Motor neuron (in vitro differentiated cells): ENCODE data around the gene PCDH9. TPM values are rescaled to one million over a fixed set of nuclear protein-coding genes. Genes with fewer than 3 reads are reported as not detected.

Experiments
- ATAC-seq, 8 experiments: fragments of 200-7000 bp; cut with Tn5 transposase; replicated peaks in 6 of 8; 2 replicates each; pipeline ENCODE4 v1.8.0; 2021; ENCODE audit warnings: mild to moderate bottlenecking in 8 of 8, moderate library complexity in 8 of 8
- H3K27ac ChIP-seq, 2 donors: fragments of 250-450 bp; sonication (Bioruptor Pico); 2 replicates each; pipeline ENCODE4 v1.9.0; 2021; ENCODE audit warnings: antibody characterized with exemption in 2 of 2, mild to moderate bottlenecking in 2 of 2, moderate library complexity in 1 of 2
- H3K4me1 ChIP-seq, 2 donors: fragments of 250-450 bp; sonication (Bioruptor Pico); replicated peaks in 1 of 2; 2 replicates each; pipeline ENCODE4 v1.6.1; 2021; ENCODE audit warnings: antibody characterized with exemption in 2 of 2, mild to moderate bottlenecking in 2 of 2, moderate library complexity in 1 of 2
- H3K4me3 ChIP-seq, 5 donors: fragments of 250-450 bp; sonication (Bioruptor Pico); 2 replicates each; pipeline ENCODE4 v1.9.0; 2021; ENCODE audit warnings: antibody characterized with exemption in 5 of 5, mild to moderate bottlenecking in 5 of 5, moderate library complexity in 4 of 5
- WGBS, 10 experiments: fragments of 450-650 bp; shearing (Covaris generic); methylation state at CpG; one replicate each; pipeline ENCODE4 v1.0.0; 2022; 5-methylcytosine and 5-hydroxymethylcytosine counted together
- in situ Hi-C, 9 experiments: fragments of 400-800 bp; cut with MboI; loops; one replicate each; pipeline ENCODE4 v1.15.0; 2021; ENCODE audit warnings: low sequenced_read_pairs in 9 of 9, low pct_unique_long_range_greater_than_20kb in 2 of 9; ENCODE audit not compliant: unreplicated experiment in 9 of 9
- total RNA-seq, 8 experiments: library from RNA; unstranded; fragments of 300-600 nt; gene quantifications; 2 replicates each; pipeline versions ENCODE4 v1.2.3 to v1.2.4, GENCODE V29; 2022

Gene PCDH9
- total RNA-seq, 8 experiments from 2014 or later = 0.51 to 201 (median 64.7) TPM

DNA sequence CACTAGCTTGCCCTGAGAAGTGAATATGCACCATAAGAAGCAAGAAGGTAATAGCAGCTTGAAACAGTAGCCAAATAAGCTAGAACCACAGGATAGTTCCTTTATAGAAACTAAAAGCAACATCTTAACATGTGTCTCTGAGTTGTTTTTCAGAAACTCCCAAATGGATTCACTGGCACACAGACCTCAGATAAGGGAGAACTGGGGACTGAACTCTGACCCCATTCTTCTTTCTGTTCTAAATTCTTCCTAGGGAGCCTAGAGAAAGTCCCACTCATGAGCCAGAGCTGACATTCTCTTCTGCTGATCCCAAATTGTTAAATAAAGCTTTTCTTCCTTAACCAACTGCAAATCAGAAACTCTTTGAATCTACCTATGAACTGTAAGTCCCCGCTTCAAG is 146.1 kb downstream of the PCDH9 start:
- Histone ChIP-seq H3K4me3 (no peak overlapping the region), H3K27ac (no peak overlapping the region), H3K4me1 (peaks cover 3% of the 10 kb centered on the region in 2 donors)
- WGBS, 10 experiments = 43 to 100% (median 100%) methylated on average over 1 of the region's 1 CpG; no CpG with 5 or more reads in 5 of the 10 experiments
- no peak for ATAC-seq
- in situ Hi-C loops = loop anchor here in 1 of 9 experiments (25.0 kb wide), 1 partner anchor 128 kb away; no protein-coding TSS in a partner anchor

- WGBS, 10 experiments = 14 to 100% (median 70%) methylated on average over 1 to 2 of the region's 2 CpGs
- in situ Hi-C loops = loop anchor here in 1 of 9 experiments (25.0 kb wide), 1 partner anchor 129 kb away; no protein-coding TSS in a partner anchor
- peak in 1 of 8 experiments; percentile 50 for ATAC-seq
- Histone ChIP-seq H3K27ac (no peak overlapping the region), H3K4me3 (no peak overlapping the region), H3K4me1 (peaks cover 3% of the 10 kb centered on the region in 2 donors)
Observed at GRCh38 chr13:67083519-67083918, 146.6 kb downstream of the PCDH9 start.

DNA sequence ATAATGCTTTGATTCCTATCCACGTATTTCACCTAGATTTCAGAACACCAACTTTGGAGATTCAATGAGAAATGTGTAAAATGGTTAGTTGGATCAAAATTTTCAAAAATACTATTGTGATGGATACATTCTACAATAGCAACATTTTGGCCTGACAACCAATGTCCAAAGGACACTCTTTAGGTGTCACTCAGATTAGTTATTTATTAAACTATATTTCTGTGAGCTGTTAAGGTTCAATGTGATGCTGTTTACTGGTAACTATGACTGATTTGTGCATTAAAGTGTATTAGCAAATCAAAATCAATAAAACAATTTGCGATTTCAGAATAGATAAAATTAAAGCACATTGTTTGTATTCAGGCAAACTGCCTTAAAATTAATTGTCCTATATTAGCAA is 149.8 kb downstream of the PCDH9 start:
- H3K27ac ChIP-seq = no peak overlapping the region
- no peak overlapping the region for H3K4me3 ChIP-seq
- in situ Hi-C loops = loop anchor here in 1 of 9 experiments (25.0 kb wide), 1 partner anchor 132 kb away; no protein-coding TSS in a partner anchor
- ATAC-seq = no peak
- no peaks in the 10 kb centered on the region for H3K4me1 ChIP-seq
- 13 to 100% (median 100%) methylated on average over 1 to 2 of the region's 2 CpGs for WGBS, 10 experiments

GRCh38 chr13:67078062-67078461 is 152.1 kb downstream of the PCDH9 start:
- no peak for ATAC-seq
- Histone ChIP-seq H3K4me3 (no peak overlapping the region), H3K27ac (no peak overlapping the region), H3K4me1 (no peaks in the 10 kb centered on the region)
- in situ Hi-C loops = loop anchor here in 1 of 9 experiments (25.0 kb wide), 1 partner anchor 134 kb away; no protein-coding TSS in a partner anchor
- WGBS, 10 experiments = 20 to 100% (median 85%) methylated on average over 1 to 5 of the region's 5 CpGs; no CpG with 5 or more reads in 2 of the 10 experiments

- Histone ChIP-seq H3K4me1 (no peaks in the 10 kb centered on the region), H3K27ac (no peak overlapping the region), H3K4me3 (no peak overlapping the region)
- ATAC-seq = no peak
- in situ Hi-C loops = loop anchor here in 1 of 9 experiments (25.0 kb wide), 1 partner anchor 135 kb away; no protein-coding TSS in a partner anchor
Observed at GRCh38 chr13:67077132-67077531, 153.0 kb downstream of the PCDH9 start.

DNA sequence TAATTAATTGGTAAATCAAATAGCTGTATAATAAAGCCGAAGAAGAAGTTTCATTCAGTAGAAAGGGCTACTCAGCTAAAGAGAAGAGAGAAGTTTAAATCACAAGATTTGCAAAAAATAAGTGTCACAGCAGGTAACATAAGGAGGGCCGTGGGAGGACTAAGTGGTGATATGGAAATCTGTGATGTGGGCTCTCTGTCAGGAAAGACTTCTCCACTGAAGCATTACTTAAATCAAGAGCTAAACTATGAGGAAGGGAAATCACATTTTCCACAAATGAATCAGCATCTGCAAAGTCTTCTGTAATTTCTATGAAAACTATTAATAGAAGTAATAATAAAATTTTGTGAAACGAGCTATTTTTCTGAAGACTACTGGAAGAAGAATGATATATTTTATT is 153.8 kb downstream of the PCDH9 start:
- Histone ChIP-seq H3K4me3 (no peak overlapping the region), H3K27ac (no peak overlapping the region), H3K4me1 (no peaks in the 10 kb centered on the region)
- in situ Hi-C loops = loop anchor here in 1 of 9 experiments (25.0 kb wide), 1 partner anchor 136 kb away; no protein-coding TSS in a partner anchor
- ATAC-seq = no peak
- WGBS, 10 experiments = 19 to 100% (median 81%) methylated on average over 1 to 3 of the region's 3 CpGs

DNA sequence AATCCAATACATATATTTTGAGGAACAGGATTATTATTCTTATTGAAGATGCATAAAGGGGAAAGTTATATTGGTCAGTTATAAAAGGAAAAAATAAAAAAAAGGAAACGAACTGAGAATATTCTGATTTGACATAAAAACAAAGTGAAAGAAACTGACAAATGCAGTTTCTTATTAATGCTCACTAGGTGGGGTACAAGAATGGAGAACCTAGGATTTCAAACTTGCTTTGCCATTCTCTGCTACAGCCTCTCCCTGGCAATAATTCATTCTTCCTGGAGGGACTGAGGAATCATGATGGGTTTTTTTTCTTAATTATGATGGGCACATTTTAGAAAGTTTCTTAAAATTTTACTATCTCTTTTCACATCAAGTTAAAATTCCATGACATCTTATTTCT is 154.9 kb downstream of the PCDH9 start:
- ATAC-seq = peak in 1 of 8 experiments; percentile 16
- 0 to 91% (median 69%) methylated on average over 1 of the region's 1 CpG for WGBS, 10 experiments
- Histone ChIP-seq H3K4me1 (no peaks in the 10 kb centered on the region), H3K27ac (no peak overlapping the region), H3K4me3 (no peak overlapping the region)
- in situ Hi-C loops = loop anchor here in 1 of 9 experiments (25.0 kb wide), 1 partner anchor 137 kb away; no protein-coding TSS in a partner anchor

DNA sequence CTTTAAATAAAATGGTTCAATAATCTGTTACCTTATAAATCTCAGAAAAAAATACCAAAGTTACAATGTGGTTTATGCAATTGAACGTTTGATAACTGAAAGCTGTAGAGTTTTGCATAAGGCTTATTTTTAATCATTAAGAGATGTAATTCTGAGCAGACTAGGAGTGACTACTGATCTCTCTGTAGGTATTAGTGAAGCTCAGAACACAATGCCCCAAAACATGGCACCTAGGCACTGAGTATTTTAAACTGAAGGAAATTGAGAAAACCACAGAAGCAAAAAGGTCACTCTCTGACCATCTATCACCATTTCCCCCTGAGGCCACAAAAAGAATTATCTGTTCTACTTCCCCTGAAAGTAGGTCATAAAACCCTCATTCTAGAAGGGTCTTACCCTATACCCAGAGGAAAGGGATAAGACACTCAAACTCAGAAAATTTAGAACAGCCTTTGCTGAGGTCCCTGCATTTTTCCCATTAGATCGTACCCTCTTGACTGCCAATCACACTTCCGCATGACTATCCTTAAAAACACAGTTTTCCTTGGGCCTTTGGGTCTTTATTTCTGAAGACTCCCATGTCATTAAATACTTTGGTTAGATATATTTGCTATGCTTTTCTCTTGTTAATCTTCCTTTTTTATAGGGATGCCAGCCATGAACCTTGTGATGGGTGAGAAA is 158.1 kb downstream of the PCDH9 start:
- in situ Hi-C loops = no loop called here
- 40 to 100% (median 86%) methylated on average over 1 to 3 of the region's 3 CpGs for WGBS, 10 experiments
- no peak for ATAC-seq
- Histone ChIP-seq H3K4me1 (no peaks in the 10 kb centered on the region), H3K4me3 (no peak overlapping the region), H3K27ac (no peak overlapping the region)

GRCh38 chr13:67070306-67070705 is 159.8 kb downstream of the PCDH9 start:
- no peaks in the 10 kb centered on the region for H3K4me1 ChIP-seq
- no peak overlapping the region for H3K4me3 ChIP-seq
- H3K27ac ChIP-seq = no peak overlapping the region
- no peak for ATAC-seq
- in situ Hi-C loops = no loop called here

DNA sequence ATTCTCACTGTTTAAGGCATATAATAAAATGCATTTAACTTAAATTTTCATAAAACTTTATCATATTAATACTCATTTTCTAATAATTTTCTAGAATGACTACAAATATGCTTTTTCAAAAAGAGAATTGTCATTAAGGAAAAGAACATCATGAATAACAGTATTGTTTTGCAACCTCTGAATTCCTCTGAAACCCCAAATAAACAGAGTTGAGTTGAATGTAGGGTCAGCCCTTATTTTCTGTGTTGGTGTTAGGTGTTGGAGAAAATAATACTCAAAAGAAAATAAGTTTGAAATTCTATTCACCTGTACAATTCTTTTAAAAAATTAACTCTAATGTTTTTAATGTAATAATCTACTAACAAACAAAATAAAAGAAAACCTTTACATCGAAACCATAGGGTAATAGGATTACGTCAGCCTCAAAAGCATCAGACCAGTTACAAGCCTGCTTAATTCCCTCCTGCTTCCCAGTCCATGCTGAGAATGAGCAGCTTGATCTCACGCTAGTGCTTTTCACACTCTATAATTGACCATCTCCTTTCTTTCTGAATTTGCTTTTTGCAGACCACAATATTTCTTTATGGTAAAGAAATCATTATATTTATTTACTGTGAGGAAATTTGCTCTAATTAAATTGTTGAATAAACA is 160.9 kb downstream of the PCDH9 start:
- Histone ChIP-seq H3K4me3 (no peak overlapping the region), H3K4me1 (no peaks in the 10 kb centered on the region), H3K27ac (no peak overlapping the region)
- ATAC-seq = peak in 2 of 8 experiments; percentile 33 to 58
- 47 to 90% (median 77%) methylated on average over 2 to 3 of the region's 3 CpGs; no CpG with 5 or more reads in 1 of the 10 experiments for WGBS, 10 experiments
- in situ Hi-C loops = no loop called here

DNA sequence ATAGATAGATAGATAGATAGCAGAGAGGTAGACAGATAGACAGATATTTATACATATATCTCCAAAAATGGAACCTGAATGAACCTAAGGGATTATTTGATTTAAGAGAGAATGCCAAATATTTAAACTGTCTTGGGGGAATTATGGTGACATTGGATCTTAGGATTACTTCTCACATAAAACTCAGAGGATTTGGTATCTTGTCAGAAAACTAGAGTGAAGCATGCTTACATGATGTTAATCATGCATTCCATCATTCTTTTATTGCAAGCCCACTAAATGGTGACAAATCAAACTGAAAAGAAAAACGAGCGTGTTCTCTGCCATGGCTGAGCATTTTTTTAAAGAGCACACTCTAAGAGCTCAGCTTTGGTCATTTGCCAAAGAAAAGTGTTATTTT is 165.2 kb downstream of the PCDH9 start:
- in situ Hi-C loops = no loop called here
- Histone ChIP-seq H3K27ac (no peak overlapping the region), H3K4me3 (no peak overlapping the region), H3K4me1 (no peaks in the 10 kb centered on the region)
- 27 to 89% (median 62%) methylated on average over 2 of the region's 2 CpGs; no CpG with 5 or more reads in 2 of the 10 experiments for WGBS, 10 experiments
- ATAC-seq = no peak

- 20 to 96% (median 86%) methylated on average over 2 to 3 of the region's 3 CpGs; no CpG with 5 or more reads in 5 of the 10 experiments for WGBS, 10 experiments
- H3K4me1 ChIP-seq = no peaks in the 10 kb centered on the region
- ATAC-seq = peak in 1 of 8 experiments; percentile 41
- in situ Hi-C loops = no loop called here
- no peak overlapping the region for H3K4me3 ChIP-seq
- H3K27ac ChIP-seq = no peak overlapping the region
Observed at GRCh38 chr13:67063036-67063435, 167.1 kb downstream of the PCDH9 start.

DNA sequence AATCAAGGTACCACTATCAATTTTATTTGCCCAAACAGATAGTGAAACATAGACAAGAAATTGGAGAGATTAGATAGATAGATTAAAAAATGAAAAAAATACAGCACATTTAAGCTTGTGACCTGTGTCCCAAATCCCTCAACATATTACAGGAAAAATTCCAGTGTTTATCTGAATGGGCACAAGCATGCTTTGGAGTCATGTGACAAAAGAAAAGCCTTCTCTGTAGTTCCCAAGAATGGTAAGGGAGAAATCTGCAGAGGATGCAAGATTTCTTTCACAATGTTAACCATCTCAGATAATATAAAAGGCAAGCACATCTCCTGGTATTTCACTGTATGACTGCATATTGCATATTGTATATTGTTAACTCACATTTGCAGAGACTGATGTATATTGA is 168.0 kb downstream of the PCDH9 start:
- no peak for ATAC-seq
- no peaks in the 10 kb centered on the region for H3K4me1 ChIP-seq
- in situ Hi-C loops = no loop called here
- H3K27ac ChIP-seq = no peak overlapping the region
- H3K4me3 ChIP-seq = no peak overlapping the region
